ENCODE measurements around the gene PRKCH.

The PRKCH gene

GRCh38 chr14:61520576-61520975, 199.2 kb downstream of the PRKCH start:
- H3K9ac ChIP-seq (ENCODE audit: low read length) = no peak overlapping the region
- H3K79me2 ChIP-seq (ENCODE audit: insufficient read depth, low read length) = no peaks in the 10 kb centered on the region
- no peak overlapping the region for H3K4me2 ChIP-seq (ENCODE audit: low read depth, low read length, poor library complexity, severe bottlenecking)
- H3K4me3 ChIP-seq (ENCODE audit: insufficient read depth, low read length, poor library complexity, severe bottlenecking) = no peak overlapping the region
- H3K27me3 ChIP-seq (ENCODE audit: low read length) = no peaks in the 10 kb centered on the region
- no peaks in the 10 kb centered on the region for H3K36me3 ChIP-seq (ENCODE audit: low read length)
- TF ChIP-seq EZH2phosphoT487 (conservative IDR thresholded peaks at IDR 0.05; ENCODE audit: low read length) (no peak), CTCF (IDR thresholded peaks at IDR 0.05; ENCODE audit: insufficient read depth, low read length, poor library complexity, severe bottlenecking) (no peak)
- no peak overlapping the region for H2AFZ ChIP-seq (ENCODE audit: low read depth, low read length, severe bottlenecking)
- H3K27ac ChIP-seq (ENCODE audit: low read depth, low read length) = no peak overlapping the region
- no peaks in the 10 kb centered on the region for H3K9me3 ChIP-seq (ENCODE audit: insufficient read depth, low read length)
- no peaks in the 10 kb centered on the region for H3F3A ChIP-seq (ENCODE audit: insufficient read depth)
- no peaks in the 10 kb centered on the region for H3K9me2 ChIP-seq (replicated peaks; ENCODE audit: insufficient read depth, low read length)
- H4K20me1 ChIP-seq (ENCODE audit: low read depth, low read length) = no peaks in the 10 kb centered on the region

- Histone ChIP-seq H3K36me3 (ENCODE audit: low read length) (no peaks in the 10 kb centered on the region), H3K27ac (ENCODE audit: low read depth, low read length) (no peak overlapping the region), H3K27me3 (ENCODE audit: low read length) (no peaks in the 10 kb centered on the region), H3K79me2 (ENCODE audit: insufficient read depth, low read length) (no peaks in the 10 kb centered on the region), H3K4me2 (ENCODE audit: low read depth, low read length, poor library complexity, severe bottlenecking) (no peak overlapping the region), H3F3A (ENCODE audit: insufficient read depth) (no peaks in the 10 kb centered on the region), H4K20me1 (ENCODE audit: low read depth, low read length) (no peaks in the 10 kb centered on the region), H3K9me3 (ENCODE audit: insufficient read depth, low read length) (no peaks in the 10 kb centered on the region), H3K9me2 (replicated peaks; ENCODE audit: insufficient read depth, low read length) (no peaks in the 10 kb centered on the region), H2AFZ (ENCODE audit: low read depth, low read length, severe bottlenecking) (no peak overlapping the region), H3K9ac (ENCODE audit: low read length) (no peak overlapping the region), H3K4me3 (ENCODE audit: insufficient read depth, low read length, poor library complexity, severe bottlenecking) (no peak overlapping the region)
- no peak for TF ChIP-seq CTCF (IDR thresholded peaks at IDR 0.05; ENCODE audit: insufficient read depth, low read length, poor library complexity, severe bottlenecking)
- no peak for TF ChIP-seq EZH2phosphoT487 (conservative IDR thresholded peaks at IDR 0.05; ENCODE audit: low read length)
These were observed 200.4 kb downstream of the PRKCH start for GRCh38 chr14:61521773-61522172.

GRCh38 chr14:61523751-61524150, 202.4 kb downstream of the PRKCH start:
- H2AFZ ChIP-seq (ENCODE audit: low read depth, low read length, severe bottlenecking) = no peak overlapping the region
- TF ChIP-seq CTCF (IDR thresholded peaks at IDR 0.05; ENCODE audit: insufficient read depth, low read length, poor library complexity, severe bottlenecking) (no peak), EZH2phosphoT487 (conservative IDR thresholded peaks at IDR 0.05; ENCODE audit: low read length) (no peak)
- H3K9me2 ChIP-seq (replicated peaks; ENCODE audit: insufficient read depth, low read length) = no peaks in the 10 kb centered on the region
- H3K9ac ChIP-seq (ENCODE audit: low read length) = no peak overlapping the region
- H3K4me2 ChIP-seq (ENCODE audit: low read depth, low read length, poor library complexity, severe bottlenecking) = no peak overlapping the region
- no peaks in the 10 kb centered on the region for H3K79me2 ChIP-seq (ENCODE audit: insufficient read depth, low read length)
- no peaks in the 10 kb centered on the region for H3K9me3 ChIP-seq (ENCODE audit: insufficient read depth, low read length)
- H4K20me1 ChIP-seq (ENCODE audit: low read depth, low read length) = no peaks in the 10 kb centered on the region
- H3F3A ChIP-seq (ENCODE audit: insufficient read depth) = no peaks in the 10 kb centered on the region
- H3K4me3 ChIP-seq (ENCODE audit: insufficient read depth, low read length, poor library complexity, severe bottlenecking) = no peak overlapping the region
- H3K36me3 ChIP-seq (ENCODE audit: low read length) = no peaks in the 10 kb centered on the region
- H3K27ac ChIP-seq (ENCODE audit: low read depth, low read length) = no peak overlapping the region
- no peaks in the 10 kb centered on the region for H3K27me3 ChIP-seq (ENCODE audit: low read length)

All from SU-DHL-6 (cell line).